Stimulated activated CD4-positive, alpha-beta T cell treated with anti-CD3 and anti-CD28 coated beads, Interleukin-4, amount 100 ng/mL, for 4 hours (primary cell): Measurements from ENCODE around the gene TPX2.
"Not testable (repeated sequence)": the region's sequence is repeated elsewhere in the genome, so short reads cannot be mapped to it uniquely, and the experiment has no call there.

ENCODE experiments used
- DNase-seq, 2 experiments: peaks; one replicate each; pipeline ENCODE4 v3.0.0-alpha.2; 2020

TPX2 gene

DNA sequence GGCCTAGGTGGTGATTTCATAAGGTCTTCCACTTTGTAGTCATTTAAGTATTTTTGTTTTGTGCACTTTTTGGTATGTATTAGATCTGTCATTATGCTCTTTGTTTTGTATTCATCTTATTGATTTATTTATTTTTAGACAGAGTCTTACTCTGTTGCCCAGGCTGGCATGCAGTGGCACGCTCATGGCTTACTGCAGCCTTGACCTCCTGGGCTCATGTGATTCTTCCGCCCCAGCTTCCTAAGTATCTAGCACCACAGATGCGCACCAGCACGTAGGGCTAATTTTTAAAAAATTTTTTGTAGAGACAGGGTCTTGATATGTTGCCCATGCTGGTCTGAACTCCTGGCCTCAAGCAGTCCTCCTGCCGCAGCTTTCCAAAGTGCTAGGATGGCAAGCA is 30.6 kb downstream of the TPX2 start:
- DNase-seq, result no peak

DNA sequence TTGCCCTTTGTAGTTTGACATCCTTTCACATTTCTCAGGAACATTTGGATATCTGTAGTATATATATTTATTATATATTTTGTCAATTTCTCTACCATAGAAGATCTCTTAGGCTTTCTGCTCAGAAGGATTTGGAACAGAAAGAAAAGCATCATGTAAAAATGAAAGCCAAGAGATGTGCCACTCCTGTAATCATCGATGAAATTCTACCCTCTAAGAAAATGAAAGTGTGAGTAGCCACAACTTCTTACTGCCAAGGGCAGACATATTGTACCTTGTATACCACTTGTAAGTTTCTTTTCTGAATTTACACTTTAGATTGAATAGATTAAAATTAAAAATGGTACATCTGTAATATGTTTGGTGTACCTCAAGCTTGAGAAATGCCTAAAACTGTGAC is 31.2 kb downstream of the TPX2 start:
- DNase-seq, result no peak

DNA sequence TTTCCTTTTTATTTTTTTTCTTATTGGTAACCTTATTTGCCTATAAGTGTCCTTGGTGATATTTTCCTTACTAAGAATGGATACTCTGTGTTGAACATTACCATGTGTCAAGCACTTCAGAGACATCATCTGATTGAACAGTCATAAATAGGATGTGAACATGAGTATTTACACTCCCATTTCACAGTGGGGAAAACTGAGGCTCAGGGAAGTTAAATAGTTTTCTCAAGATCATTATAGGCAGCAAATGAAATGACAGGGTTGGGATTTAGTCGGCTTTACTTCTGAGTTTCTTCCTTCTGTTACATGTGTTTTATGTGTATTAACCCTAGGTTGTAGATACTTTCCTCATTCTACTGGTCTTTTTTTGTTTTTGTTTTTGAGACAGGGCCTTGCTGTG is 35.3 kb downstream of the TPX2 start:
- no peak for DNase-seq

DNA sequence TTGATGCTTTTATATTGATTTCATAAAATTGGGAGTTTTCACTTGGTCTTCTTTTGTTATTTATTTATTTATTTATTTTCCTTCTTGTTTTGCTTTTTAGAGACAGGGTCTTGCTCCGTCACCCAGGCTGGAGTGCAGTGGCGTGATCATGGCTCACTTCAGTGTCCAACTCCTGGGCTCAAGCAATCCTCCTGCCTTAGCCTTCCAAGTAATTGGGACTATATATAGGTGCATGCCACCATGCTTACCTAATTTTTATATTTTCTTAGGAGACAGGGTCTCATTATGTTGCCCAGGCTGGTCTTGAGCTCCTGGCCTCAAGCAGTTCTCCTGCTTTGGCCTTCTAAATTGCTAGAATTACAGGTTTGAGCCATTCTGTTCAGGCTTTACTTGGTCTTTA is 41.7 kb downstream of the TPX2 start:
- DNase-seq, result no peak

DNA sequence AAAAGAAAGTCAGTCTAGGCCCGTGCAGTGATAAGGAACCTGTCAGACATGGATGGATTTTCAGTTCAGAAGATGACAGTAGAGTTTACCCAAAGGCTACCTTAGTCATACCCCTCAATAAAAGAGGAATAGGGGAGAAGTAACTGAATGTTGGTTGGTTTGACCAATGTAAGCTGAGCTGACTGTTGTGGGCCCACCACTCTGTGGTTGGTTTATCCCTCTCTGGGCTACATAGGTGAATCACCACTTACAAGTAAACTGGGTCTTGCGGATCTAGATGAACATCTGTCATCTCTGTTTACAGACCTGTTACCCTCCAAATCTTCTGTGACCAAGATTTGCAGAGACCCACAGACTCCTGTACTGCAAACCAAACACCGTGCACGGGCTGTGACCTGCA is 42.9 kb downstream of the TPX2 start:
- no peak for DNase-seq

DNA sequence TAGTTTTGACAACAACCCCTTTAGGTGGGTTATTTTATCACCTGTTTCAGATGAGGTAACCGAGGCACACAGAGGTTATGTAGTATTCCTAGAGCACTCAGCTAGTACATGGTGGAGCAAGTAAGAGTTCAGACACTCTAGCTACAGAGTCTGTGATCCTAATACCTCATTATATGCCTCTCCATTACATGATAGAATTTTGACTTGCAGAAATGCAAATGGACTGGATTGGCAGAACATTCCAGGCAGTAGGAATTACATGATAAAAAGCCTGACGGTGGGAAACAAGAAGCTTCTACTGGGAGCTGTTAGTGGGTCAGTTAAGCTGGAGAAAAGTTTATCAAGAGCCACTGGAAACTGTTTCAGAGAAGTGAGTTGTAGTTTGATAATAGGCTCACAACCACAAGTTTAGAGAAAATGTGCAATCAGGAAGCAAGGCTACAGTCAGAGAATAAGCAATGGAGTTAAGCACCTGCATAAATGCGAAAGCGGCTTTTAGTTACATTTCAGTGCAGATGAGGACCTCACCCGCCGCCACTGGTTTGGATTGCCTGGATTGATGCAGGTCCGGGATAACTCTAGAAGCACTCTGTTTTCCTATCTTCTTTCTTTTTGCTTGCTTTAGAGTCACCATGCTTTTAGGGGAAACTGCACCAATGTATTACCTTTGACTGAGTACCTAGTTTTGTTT is 45.4 kb downstream of the TPX2 start:
- DNase-seq, result no peak

DNA sequence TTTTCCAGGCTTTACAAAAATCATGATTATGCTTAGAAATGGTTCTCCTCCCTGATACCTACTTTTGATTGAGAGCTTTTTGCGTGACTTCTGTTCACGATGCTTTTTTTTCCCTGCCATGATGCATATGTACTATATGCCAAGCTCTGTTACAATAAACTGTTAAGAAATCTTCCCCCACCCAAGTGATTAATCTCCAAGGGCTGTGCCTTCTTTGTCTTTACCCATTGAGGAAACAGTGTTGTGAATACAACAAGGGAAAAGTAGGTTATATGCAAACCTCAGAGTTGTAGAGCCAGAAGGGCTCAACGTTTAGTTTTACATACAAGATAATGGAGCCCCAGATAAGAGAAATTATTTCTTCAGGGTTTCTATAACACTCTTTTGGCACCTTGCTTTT is 46.0 kb downstream of the TPX2 start:
- no peak for DNase-seq

DNA sequence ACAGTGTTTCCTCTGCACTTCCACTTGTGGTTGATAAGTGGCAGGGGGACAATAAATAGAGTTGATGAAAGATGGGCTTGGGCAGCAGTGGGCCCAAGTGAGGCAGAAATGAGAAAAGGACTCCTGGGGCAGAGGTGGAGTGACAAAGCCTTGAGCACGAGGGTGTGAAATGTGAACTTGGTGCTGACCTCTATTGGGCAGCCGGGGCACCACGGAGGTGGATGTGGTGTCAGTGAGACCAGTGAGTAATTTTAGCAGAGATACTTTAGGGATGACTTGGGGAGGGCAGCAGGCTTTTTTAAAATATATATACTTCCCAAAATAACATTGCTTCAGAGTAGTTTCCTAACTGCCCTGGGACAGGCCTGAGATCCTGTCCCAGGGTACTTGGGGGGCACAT is 49.5 kb downstream of the TPX2 start:
- no peak for DNase-seq

DNA sequence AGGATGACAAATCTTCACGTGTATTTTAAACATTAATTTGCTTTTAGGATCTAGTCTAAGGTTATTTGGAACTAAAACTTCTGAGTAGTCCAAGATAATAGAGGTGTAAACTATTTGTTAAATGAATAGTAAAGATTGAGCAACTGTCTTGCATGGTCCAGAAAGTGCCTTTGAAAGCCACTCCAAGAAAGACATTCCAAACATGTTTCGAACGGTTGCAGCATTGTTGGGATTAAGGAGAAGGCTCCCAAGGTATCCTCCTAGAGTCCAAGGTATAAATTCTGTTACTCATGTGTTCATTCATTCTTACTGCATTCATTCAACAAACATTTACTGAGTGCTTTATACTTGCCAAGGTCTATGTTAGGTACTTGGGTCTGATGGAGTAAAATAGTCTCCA is 51.3 kb downstream of the TPX2 start:
- DNase-seq, result no peak

DNA sequence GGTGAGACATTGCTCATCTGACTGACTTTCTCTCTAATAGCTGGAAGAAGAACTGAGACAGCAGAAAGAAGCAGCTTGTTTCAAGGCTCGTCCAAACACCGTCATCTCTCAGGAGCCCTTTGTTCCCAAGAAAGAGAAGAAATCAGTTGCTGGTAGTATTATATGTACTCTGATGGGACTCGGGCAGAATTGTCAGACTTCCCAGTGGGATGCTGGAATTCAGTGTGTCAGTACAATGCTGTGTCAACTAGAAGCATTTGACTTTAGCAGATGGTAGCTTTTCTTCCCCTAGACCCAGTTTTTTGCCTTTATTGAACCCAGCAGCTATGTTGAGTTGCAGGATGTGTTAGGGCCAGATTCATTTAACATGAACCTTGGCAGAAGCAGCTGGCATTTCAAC is 58.3 kb downstream of the TPX2 start:
- DNase-seq, result no peak

DNA sequence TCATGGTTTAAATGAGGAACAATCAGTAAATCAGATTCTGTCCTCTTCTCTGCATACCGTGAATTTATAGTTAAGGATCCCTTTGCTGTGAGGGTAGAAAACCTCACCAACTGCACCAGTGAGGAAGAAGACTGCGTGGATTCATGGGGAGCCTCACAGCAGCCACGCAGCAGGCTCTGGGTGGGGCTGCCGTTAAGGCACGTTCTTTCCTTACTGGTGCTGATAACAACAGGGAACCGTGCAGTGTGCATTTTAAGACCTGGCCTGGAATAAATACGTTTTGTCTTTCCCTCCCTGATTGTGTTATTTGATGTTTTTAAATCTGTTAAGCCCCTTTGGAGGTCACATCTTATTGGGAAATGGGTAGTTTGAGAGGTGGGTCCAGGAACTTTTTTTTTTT is 62.4 kb downstream of the TPX2 start:
- DNase-seq, result no peak

DNA sequence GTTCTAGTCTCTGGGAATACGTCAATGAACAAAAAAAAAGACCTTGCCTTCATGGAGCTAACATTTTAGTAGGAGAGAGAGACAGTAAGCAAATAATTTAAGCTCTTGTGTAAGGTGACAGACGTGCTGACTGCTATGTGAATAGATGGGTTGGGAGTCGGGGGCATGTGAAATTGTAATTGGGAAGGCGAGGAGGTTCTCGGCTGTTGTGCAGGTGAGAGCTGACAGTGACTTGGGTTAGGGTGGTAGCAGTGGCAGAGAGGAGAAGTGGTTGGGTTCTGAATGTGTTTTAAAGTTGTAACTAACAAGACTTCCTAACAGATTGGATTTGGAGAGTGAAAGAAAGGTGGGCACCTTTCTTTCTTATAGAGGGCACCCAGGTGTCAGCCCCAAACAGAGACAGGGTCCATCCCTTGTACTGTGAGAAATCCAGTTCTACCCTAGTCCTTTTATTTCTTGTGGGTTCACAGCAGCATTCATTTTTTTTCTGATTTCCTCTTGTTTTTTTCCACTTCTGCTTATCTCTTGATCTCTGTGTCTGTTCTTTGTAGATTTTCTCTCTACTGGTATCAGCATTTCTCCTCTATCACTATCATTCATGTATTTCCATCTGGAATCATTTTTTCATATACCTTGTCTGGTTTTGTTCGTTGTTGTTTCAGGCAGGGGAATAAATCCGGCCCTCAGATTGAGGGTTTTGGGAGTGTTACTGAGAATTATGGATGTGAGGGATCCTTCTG is 64.6 kb downstream of the TPX2 start:
- DNase-seq, result no peak

DNA sequence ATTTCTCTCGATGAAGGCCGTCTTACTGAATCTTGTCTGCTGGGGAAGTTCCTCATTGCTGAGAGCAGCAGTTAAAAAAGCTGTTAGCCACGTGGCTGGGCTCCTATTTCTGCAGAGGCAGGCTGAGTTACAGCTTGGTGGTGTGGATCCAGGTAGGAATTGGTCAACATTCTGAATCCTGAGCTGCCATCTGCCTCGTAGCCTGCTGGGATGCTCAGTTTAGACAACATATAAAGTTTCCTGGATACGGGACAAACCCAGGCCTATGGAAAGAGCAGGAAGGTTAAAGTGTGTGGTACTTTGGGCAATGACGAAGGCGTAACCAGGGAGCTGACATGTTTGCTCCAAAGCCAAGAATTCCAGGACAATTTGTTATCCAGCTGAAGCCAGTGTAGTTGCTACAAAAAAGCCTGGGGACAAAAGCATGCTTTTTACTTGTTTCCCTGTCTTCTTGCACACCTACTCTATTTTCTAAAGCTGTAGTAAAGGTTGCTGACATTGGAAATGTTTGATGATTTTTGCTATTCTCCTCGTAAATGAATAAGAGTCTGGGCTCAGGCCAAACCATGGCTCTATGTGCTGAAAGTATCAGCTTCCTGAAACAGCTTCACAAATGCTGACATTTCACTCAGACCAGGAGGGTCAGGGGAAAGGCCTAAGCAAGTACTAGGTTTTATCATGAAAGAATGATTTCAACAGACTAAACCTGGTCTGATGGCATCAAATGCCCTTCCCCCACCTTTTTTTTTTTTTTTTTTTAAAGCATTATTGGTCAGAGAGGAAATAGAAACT is 67.7 kb downstream of the TPX2 start:
- no peak for DNase-seq

DNA sequence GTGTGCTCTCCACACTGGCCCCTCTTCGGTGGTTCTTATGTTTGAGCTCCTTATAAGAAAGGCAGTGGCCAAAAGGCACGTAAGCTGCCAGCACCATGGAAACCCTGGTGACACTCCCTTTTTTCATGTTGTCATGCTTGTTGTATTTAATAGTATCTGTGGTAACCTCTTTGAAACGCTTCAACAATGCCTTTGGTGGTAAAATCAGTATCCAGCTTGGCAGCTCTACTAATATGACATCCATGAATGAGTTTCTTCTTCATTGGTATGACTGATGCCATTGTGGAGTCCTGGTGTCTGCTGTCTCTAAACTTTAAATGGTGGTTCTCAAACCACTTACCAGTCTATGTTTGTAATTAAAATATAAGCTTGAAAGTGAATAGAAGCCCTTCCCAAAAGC is 69.4 kb downstream of the TPX2 start:
- DNase-seq, result no peak

DNA sequence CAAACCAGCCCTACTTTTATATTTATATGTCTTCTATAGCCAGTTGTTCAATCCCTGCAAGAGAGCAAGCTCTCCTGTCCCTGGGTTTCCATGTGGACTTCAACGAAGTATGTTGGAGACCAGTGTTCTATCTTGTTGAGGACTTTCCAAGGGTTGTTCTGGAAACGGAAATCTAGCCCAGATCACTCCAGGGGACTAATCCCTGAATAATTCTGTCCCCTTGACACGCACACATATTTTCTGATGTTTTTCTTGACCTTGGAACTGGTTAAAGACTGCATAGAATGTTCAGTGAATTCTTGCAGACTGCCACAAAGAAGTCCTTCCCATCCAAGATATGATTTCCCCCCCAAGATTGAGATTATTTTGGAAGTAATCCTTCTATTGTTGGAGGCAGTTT is 70.6 kb downstream of the TPX2 start:
- no peak for DNase-seq

DNA sequence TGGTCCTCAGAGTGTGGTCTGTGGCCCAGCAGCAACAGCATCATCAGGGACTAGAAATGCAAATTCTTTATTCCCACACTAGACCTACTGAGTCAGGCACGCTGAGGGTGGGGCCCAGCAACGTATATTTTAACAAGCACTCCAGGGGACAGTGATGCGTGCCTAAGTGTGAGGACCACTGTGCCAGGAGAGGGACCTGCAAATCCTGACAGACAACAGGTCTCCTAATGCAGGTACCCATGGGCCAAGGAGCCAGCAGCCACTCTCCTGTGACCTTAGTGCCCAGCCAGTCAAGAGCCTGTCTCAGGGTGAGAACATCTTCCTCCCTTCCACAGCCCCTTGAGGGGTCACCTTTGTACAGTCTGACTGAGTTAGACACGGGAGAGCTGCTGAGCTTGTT is 72.1 kb downstream of the TPX2 start:
- DNase-seq, result no peak

DNA sequence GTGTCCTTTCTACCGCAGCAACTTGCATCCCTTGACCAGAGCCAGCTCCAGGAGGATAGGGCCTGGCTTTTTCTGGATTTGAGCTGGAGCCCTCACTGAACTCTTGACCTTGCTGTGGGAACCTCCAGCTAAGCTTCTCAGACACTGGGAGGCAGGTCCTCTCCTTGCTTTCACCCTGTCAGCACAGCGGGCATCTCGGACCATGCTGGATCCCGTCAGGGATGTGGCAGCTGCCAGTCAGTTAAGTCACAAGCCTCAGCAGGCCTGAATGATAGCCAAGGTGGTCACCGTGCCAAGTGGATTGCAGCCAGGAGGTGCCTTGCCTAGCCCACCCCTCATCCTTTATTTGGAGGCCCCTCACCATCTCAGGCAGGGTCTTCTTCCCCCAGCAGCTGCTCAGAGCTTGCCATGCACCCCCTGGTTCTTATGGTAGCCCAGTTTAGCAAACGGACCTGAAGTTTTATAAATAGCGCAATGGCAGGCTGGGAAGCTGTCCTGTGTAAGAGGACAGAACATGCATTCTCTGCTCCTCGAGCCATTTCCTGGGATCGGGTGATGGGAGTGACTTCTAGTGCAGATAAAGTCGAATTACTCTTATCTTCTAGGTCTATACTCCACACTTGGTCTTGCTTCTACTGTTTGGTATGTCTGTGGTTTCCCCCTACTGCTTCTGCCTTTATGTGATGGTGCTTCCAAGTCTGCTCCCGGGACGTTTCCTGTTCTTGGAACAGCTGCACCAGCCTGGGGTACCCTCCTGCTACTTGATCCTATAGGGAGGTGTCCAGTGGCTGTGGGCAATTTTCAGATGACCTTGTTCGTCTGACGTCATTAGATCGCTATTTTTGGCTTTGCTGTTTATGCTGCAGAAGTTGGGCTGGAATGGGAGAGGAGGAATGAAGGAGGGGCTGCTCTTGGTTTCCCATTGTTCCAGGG is 73.0 kb downstream of the TPX2 start:
- no peak for DNase-seq

DNA sequence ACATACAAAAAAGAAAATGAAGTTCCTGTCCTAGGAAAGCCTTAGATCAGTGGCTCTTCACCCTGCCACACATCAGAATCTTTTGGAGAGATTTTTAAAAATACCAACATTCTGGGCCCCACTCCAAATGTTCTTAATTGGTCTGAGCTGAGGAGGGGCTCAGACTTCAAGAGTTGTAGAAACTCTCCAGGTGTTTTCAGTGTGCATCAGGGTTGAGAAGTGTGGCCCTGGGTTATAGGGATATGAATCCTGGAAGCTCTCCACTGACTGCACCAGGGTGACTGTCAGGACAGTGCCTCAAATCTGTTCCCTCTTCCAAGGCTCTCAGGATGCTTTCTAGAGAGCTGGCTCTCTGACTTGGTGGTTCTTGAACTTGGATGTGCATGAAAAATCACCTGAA is 74.5 kb downstream of the TPX2 start:
- no peak for DNase-seq

DNA sequence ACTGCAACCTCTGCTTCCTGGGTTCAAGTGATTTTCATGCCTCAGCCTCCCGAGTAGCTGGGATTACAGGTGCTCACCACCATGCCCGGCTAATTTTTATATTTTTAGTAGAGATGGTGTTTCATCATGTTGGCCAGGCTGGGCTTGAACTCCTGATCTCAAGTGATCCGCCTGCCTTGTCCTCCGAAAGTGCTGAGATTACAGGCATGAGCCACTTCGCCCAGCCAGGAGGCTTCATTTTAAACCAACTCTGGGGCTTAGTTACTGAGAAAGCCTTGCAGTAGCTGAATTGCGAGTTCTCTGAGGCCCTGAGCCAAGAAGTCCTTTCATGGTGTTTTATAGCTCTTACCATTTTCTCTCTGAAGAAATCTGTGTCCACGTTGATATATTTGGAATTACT is 75.1 kb downstream of the TPX2 start:
- DNase-seq, result not testable (repeated sequence)

DNA sequence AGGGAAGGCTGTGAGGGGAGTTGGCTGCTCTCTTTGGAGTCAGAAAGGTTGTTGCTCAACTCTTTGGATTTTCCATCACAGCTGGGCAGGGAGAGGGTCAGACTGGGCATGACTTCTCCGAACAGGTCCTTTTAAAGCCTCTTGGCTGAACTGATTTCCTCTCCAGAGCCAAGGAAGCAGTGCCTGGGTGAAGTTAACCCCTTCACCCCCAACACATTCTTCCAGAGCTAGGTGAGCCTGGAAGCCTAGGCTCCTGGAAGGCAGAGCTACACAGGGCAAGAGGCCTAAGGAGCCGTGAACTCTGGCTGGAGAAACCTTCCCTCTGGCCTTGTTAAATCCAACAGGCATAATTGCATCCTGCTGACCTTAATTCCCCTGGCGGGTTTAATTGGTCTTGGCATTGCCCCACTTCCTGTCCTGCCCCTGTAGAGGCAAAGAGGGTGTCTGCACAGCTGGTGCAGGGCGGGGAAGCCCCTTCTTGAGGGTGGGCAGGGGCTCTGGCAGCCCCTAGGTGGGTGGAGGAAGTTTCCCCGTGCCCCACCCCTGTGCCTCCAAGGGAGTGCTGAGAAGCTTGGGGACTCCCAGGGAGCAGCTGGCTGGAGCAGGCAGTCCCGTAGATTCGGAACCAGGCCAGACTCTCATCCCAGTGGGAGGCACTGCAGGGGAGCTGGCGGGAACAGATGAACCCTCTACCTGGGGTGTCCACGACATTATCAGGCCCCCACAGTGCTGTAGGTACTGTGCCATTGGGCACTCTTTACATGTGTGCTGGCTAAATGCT is 76.5 kb downstream of the TPX2 start:
- no peak for DNase-seq

DNA sequence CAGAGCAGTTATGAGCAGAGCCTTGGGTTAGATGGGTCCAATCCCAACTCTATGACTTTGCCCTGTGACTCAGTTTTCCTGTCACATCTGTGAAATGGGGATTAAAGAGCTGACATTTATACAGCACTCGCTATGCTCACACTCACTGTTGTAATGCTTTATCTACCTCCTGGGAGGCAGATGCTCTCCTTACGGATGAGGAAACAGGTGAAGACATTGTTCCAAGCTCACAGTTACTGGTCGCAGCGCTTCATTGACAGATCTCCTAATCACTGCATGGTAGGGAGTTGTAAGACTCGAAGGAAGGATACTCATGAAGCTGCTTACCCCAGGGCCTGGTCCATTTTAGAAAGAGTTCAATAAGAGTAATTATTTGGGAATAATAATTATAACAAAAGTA is 77.1 kb downstream of the TPX2 start:
- DNase-seq, result no peak

DNA sequence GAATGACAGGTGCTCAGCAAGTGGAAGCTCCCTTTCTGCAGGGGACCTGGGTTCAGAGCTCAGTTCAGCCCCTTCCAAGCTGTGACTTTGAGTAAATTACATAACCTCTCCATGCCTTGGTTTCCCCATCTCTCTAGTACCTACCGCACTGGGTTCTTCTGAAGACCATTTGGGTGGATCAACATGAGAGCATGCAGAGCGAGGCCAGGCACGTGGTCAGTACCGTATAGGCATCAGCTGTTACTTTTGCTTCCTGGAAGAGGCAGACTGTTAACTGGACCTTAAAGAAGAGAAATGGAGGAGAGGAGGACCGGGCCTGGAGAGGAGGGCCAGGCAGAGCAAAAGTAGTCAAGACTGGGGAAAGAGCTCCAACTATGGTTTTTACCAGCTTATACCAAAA is 78.4 kb downstream of the TPX2 start:
- DNase-seq, result no peak
